DMS79 (cell line): Measurements from ENCODE around the gene C10orf71.

Experiments used
- DNase-seq: peaks from one replicate; lab custom pipeline; 2025; lab: John Stamatoyannopoulos, UW

C10orf71 gene, protein sequence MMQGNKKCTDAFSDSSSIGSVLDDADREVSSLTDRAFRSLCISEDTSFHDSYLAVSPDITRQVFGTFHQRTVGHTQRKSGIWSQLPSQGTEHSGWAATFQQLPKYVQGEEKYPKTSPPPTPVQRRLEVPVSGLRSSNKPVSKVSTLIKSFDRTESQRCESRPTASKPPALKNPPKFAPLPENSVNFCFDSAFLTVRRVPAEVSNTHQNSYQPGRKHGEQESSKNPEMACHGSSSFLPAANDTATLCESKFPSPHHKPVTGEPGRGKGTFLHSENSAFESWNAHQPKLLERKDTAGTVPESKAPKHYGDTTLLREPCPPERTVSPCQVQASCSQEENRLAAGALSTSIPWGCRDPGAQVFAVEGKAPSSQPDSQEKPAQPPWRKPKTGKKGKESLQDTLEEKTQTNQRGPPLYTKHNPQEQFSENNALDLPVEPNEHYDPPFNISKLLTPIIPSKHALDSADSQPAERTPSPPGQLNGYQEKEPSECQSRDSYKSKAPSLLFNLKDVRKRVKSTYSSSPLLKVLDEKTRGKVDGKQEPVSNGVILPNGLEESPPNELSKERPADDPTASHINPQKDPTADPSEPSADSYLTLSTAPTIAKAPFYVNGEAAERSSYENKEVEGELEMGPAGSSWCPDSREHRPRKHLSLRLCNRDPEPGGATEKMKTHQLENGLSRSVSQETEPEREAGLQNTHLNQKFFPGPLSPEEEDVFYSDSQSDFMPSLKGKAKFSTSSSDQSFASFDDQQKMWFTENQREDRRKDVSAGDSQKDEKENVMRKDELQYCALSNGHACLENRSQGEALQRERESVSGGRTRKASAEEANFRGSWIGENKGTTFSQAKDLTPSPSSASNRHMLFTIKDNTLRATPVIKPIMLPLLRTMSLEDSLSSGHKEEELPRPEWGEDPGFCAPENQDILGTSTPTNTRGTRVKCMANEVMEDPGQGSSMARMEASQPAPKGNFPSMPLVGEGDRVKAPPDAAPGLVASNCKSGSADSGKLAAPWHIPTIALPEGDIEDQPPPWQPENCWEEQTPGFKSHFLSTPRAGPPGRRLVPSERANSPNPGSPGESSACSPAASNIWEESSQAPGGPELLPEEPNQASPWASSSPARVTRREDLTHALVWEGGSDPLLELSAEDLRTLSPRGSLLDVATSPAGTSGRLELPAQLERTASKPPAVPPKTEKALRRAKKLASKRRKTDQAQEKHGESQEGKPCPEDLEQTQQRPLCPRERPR (N-terminal part only)

DNA sequence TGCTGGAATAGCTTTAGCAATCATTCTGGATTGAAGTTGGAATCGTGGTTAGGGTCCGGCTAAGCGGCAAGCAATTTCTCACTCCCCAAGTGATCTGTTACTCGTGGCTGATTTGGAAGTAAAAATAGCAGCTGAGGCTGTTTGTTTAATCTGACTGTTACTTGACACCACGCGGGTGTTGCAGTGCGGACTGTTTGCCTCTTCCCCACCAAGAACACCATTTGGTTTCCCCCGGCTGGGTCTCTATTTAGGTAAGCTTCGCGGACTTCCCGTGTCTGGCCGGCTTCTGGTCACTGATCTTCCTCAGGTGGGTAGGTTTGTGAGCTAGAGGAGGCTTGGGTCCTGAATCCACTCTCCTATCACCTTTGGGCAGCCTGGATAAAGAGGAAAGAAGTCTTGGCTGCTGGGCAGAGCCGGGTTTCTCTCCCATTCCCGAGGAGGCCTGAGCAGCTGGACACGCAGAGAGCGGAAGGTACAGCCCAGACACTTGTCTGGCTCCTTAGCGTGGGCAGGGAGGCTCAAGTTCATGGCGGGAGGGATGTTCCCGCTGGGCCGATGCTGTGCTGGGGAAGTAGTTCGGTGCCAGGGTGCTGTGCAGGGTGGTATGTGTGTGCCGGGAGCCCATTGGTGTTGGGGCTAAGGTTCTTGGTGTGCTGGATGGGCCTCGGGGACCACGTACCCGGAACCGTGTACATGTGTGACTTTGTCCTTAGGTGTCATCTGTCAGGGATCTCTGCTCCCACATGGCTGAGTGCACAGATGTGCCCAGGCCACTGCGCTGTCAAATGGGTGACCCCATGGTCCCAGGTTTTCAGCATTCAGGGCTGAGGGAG is at the start of gene C10orf71:
Gene C10orf71, plus strand, starts transcription at position 188 of the 833 bp plus-strand sequence. CDS start 23,376 bp downstream, outside the sequence.
- DNase-seq = no peak

GRCh38 chr10:49252313-49253034 is 46.5 kb upstream of the C10orf71 start:
- DNase-seq = no peak

DNA sequence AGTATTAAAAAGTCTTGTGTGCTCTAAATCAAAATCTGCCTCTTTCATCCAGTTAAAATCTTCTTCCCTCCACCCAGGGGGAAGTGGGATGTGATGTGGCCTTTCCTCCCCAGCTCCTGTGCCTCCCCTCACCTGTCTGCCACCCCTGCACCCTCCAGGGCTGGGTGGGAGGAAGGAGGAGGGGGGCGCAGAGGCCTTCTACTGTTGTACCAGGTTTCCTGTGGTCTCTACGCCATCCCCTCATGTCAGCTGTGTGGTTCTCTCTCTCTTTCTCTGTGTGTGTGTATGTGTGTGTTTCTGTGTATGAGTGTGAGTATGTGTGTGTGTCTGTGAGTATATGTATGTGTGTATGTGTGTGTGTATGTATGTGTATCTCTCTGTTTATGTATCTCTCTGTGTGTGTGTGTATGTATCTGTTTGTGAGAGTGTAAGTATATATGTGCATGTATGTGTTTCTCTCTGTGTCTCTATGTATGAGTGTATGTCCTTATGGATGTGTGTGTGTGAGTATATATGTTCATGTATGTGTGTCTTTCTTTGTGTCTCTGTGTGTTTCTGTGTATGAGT is 45.5 kb upstream of the C10orf71 start:
- DNase-seq = no peak

GRCh38 chr10:49254150-49254549 is 44.8 kb upstream of the C10orf71 start:
- no peak for DNase-seq

- no peak for DNase-seq
Observed at GRCh38 chr10:49254556-49255318, 44.2 kb upstream of the C10orf71 start.

DNA sequence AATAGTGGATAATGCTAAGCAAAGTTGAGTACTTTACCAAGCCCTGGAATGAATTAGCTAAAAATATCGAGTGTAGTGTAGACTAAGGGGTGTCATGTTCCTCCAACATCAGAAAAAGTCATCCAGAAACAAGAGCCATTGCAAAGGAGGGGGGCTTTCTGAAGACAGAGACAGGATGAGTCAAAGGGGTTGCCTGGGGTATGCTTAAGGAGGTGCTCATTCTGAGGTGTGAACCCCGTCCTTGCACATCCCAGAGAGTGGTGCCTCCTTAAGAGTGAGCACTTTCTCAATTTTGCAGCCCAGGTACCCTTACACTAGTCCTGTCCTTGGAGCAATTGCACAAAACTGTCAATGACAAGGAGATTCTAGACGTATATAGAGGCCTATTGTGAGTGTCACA is 43.1 kb upstream of the C10orf71 start:
- no peak for DNase-seq

DNA sequence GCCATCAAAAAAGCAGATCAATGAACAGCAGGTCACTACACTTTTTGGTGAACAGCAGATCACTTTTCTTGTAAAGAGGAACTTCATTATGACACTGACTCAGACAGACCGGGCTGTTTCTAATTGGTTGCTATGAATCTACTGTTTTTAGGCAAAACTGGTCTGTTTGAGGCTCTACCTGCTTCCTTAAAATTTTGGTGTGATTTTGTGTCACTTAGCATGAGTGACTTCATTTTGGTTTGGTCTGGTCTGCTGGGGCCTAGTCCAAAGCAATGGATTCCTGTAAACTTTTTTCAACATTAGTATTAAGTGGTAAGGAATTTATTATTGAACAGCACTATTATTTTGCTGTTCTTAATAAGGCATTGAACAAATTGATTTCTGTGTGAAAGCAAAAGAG is 41.8 kb upstream of the C10orf71 start:
- DNase-seq = no peak

DNA sequence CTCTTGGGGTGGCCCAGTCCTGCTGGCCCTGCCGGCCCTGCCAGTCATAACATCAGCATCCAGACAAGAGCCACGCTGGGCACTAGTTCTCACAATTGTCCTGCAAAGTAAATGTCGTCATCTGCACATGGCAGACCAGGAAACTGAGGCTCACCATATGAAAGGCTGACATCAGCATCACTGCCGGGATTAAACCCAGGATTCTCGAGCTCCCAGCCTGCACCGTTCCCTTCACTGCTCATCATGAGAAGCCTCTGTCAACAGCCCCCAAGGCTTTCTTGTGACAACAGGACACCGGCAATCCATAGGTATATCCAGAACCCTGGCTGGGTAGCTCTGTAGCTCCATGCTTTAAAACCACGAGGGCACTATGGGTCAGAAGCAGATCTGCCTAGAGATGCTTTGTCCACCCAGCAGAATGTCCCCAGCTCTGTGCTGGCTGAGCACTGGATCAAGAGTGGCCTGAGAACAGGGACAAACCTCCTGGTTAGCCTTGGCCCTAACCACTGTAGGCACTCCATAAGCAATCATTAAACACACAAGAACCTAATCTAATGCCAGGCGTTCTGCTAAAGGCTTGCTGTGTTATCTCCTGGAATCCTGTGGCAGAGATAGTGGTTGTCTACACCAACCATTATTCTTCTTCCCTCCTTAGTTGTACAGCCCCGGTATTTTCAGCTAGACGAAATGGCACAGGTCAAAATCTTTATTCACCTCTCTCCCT is 41.2 kb upstream of the C10orf71 start:
- no peak for DNase-seq

DNA sequence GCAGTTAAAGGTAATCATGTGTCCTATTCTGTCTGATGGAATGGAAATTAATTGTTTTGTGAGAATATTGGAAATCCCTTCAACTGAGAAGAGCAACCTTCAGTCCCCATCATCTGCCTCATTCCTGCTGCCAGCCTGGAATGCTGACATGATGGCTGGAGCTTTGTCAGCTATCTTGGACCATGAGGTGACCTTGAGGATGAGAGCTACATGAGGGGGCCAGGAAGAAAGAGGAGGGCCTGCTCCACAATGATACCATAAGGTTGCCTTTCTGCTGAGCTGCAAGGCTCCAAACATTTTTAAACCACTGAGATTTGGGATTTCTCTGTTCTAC is 40.7 kb upstream of the C10orf71 start:
- no peak for DNase-seq

DNA sequence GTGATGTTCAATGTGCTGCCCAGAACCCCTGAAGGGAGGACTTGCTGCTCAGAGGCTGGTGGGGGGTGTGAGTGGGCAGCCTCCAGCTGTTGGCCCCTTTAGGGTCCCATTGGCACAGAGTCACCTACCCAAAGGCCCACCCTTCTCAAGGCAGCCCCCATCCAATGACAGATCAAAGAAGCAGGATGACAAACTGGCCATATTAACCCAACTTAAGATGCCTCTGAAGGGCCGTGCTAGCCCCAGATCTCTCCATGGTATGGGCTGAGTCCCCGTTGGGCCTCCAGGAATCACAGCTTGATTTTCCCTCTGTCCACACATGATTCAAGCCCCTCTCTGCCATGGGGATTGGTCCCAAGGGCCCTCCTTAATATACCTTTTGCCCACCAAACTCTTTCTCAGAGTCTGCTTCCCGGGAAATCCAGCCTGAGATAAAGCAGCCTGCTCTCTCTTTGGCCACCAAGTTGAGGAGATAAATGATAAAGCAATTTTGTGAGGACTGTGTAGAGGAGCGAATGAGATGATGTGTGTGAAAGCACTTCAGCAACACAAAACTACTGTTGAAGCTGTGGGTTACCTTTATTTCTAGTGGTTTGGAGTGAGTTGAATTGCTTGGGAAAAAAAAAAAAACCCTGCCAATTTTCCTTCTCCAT is 38.2 kb upstream of the C10orf71 start:
- DNase-seq = no peak

DNA sequence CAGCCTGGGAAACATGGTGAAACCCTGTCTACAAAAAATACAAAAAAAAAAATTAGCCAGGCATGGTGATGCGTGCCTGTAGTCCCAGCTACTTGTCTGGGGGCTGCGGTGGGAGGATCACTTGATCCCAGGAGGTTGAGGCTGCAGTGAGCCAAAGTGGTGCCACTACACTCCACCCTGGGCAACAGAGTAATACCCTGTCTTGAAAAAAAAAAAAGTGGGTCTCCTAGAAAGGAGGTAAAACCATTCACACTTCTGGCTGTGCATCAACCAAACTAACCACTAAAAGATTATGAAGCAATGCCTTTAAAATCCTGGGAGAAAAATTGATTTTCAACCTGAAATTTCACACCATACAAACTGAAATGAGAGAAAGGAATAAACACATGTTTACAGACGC is 35.4 kb upstream of the C10orf71 start:
- DNase-seq = no peak

DNA sequence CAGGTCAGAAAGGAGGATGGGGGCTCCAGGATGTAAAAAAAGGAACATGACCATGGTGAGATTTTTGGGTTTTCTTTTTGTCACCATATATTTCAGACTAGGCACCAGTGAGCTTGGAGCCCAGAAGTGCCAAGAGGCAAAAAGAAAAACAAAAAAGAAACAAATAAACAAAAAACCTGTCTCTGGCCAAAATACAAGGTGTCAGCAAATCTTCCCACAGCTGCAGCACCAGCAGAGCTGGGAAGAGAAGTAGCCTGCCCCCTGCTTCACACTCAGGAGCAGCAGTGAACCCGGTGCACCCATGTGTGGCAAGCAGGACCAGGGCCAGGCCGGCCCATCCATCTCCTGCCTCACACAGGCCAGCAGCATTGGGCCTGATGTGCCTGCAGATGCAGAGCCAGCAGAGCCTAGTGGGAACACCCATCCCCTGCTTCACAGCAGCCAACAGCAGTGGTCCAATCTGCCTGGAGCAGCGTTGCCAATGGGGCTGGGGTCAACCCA is 34.7 kb upstream of the C10orf71 start:
- DNase-seq = no peak

- DNase-seq = no peak
Observed at GRCh38 chr10:49265885-49266284, 33.1 kb upstream of the C10orf71 start.

DNA sequence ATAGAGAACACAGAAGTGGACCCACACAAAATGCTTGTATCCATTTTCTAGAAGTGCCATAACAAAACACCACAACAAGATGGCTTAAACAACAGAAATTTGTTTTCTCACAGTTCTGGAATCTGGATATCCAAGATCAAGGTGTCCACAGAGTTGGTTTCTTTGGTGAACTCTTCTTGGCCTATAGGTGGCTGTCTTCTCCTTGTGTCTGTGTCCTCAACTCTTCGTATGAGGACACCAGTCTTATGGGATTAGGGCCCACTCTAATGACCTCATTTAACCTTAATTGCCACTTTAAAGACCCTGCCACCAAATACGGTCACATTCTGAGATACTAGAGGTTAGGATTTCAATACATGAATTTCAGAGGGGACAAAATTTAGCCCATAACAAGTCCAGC is 30.8 kb upstream of the C10orf71 start:
- no peak for DNase-seq

- no peak for DNase-seq
Observed at GRCh38 chr10:49269523-49269922, 29.4 kb upstream of the C10orf71 start.

DNA sequence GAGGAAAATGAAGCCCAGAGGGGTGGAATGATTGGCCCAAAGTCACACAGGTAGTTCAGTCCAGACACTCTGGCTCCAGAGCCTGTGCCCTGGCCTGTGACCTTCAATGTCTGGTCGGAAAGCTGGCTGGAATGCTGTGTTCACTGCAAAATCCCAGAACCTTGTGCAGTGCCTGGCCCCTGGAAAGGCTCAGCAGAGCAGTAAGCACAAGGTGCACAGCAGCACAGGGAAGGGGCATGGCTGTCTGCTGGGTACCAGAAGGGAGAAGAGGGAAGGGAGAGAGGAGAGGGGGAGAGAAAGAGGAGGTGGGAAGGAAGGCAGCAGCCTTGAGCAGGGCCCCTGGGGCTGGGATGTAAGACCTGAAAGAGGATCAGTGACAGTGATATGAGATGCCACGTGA is 28.4 kb upstream of the C10orf71 start:
- no peak for DNase-seq

DNA sequence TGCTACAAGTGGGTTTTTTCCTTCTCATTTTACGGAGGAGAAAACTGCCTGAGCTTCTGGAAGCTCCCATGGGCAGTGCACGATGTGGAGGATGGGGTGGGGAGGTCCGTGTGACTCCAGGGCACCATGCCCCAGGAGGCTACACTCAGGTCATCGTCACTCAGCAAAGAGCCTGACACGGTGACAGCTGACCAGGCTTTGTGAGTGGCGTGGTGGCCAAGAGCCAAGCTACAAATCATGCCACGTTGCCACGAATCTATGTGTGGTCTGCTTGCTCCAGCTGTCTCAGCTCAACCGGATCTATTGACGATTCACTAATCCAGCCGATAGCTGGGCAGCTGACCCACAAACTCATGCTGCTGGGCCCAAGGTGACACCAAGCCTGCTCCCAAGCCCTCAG is 27.6 kb upstream of the C10orf71 start:
- no peak for DNase-seq
